ENCODE data around the gene RALGAPA2.

DNA sequence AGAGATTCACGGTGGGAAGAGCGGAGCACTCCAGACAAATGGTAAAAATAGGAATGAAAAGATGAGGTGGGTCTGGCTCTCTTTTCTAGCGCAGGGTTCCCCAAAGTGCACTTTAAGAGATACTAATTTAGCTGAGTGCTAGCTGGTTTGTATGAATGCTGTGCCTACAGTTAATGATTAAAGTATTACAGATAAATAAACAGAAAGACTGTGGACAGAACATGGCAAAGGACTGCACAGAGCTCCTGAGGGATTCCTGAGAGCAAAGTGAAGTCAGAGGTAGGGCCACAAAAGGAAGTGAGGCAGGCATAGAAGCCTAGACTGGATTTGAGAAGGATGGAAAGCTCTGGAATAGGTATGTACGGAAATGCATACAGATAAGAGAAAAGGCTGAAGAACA lies 230.0 kb downstream of the RALGAPA2 start:
- TF ChIP-seq, protein P1, sequence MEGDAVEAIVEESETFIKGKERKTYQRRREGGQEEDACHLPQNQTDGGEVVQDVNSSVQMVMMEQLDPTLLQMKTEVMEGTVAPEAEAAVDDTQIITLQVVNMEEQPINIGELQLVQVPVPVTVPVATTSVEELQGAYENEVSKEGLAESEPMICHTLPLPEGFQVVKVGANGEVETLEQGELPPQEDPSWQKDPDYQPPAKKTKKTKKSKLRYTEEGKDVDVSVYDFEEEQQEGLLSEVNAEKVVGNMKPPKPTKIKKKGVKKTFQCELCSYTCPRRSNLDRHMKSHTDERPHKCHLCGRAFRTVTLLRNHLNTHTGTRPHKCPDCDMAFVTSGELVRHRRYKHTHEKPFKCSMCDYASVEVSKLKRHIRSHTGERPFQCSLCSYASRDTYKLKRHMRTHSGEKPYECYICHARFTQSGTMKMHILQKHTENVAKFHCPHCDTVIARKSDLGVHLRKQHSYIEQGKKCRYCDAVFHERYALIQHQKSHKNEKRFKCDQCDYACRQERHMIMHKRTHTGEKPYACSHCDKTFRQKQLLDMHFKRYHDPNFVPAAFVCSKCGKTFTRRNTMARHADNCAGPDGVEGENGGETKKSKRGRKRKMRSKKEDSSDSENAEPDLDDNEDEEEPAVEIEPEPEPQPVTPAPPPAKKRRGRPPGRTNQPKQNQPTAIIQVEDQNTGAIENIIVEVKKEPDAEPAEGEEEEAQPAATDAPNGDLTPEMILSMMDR (IDR thresholded peaks at IDR 0.05; ENCODE audit: insufficient read depth, low read length), result no peak
- TF ChIP-seq POLR2AphosphoS5 (IDR thresholded peaks at IDR 0.05; ENCODE audit: low read depth), result no peak
- TF ChIP-seq, protein P2, sequence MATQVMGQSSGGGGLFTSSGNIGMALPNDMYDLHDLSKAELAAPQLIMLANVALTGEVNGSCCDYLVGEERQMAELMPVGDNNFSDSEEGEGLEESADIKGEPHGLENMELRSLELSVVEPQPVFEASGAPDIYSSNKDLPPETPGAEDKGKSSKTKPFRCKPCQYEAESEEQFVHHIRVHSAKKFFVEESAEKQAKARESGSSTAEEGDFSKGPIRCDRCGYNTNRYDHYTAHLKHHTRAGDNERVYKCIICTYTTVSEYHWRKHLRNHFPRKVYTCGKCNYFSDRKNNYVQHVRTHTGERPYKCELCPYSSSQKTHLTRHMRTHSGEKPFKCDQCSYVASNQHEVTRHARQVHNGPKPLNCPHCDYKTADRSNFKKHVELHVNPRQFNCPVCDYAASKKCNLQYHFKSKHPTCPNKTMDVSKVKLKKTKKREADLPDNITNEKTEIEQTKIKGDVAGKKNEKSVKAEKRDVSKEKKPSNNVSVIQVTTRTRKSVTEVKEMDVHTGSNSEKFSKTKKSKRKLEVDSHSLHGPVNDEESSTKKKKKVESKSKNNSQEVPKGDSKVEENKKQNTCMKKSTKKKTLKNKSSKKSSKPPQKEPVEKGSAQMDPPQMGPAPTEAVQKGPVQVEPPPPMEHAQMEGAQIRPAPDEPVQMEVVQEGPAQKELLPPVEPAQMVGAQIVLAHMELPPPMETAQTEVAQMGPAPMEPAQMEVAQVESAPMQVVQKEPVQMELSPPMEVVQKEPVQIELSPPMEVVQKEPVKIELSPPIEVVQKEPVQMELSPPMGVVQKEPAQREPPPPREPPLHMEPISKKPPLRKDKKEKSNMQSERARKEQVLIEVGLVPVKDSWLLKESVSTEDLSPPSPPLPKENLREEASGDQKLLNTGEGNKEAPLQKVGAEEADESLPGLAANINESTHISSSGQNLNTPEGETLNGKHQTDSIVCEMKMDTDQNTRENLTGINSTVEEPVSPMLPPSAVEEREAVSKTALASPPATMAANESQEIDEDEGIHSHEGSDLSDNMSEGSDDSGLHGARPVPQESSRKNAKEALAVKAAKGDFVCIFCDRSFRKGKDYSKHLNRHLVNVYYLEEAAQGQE (IDR thresholded peaks at IDR 0.05; ENCODE audit: insufficient replicate concordance, low read depth), result no peak
- no peak for TF ChIP-seq GABPA (IDR thresholded peaks at IDR 0.05; ENCODE audit: low read depth)
- TF ChIP-seq SPI1 (IDR thresholded peaks at IDR 0.05; ENCODE audit: borderline replicate concordance, low read depth), result no peak

Measured in HL-60 (cell line).